Neural cell (in vitro differentiated cells): ENCODE data around the gene GIT2. TPM values are rescaled to one million over a fixed set of nuclear protein-coding genes. Genes with fewer than 3 reads are reported as not detected.

Experiments used
- H2AFZ ChIP-seq: fragments of 200-600, 300-800 bp; sonication (generic), shearing (Covaris generic); 2 replicates; pipeline ENCODE4 v1.6.0; 2014; ENCODE audit warnings: low read depth, mild to moderate bottlenecking, antibody characterized with exemption, low read length, moderate library complexity
- H3F3A ChIP-seq: fragments of 200-600 bp; shearing (Covaris generic); 2 replicates; pipeline ENCODE4 v1.6.1; 2016; ENCODE audit warnings: mild to moderate bottlenecking, moderate library complexity, mixed read lengths, antibody characterized with exemption, low read length; ENCODE audit not compliant: insufficient read depth, poor library complexity, severe bottlenecking
- H3K27ac ChIP-seq: fragments of 200-600, 300-800 bp; sonication (generic), shearing (Covaris generic); 2 replicates; pipeline ENCODE4 v1.5.1; 2014; ENCODE audit warnings: mild to moderate bottlenecking, low read length, moderate library complexity
- H3K27me3 ChIP-seq: fragments of 300-800, 200-600 bp; sonication (generic), shearing (Covaris generic); 2 replicates; pipeline ENCODE4 v1.6.0; 2014; ENCODE audit warnings: mild to moderate bottlenecking, low read depth, low read length, moderate library complexity; ENCODE audit not compliant: insufficient read depth
- H3K36me3 ChIP-seq: fragments of 300-800, 200-600 bp; sonication (generic), shearing (Covaris generic); 2 replicates; pipeline ENCODE4 v1.5.1; 2014; ENCODE audit warnings: mild to moderate bottlenecking, antibody characterized with exemption, low read length, moderate library complexity; ENCODE audit not compliant: insufficient read depth
- H3K4me2 ChIP-seq: fragments of 300-800, 200-600 bp; sonication (generic), shearing (Covaris generic); 2 replicates; pipeline ENCODE4 v1.6.0; 2014; ENCODE audit warnings: mild to moderate bottlenecking, low read length
- H3K4me3 ChIP-seq: fragments of 300-800, 200-600 bp; sonication (generic), shearing (Covaris generic); 2 replicates; pipeline ENCODE4 v1.5.1; 2014; ENCODE audit warnings: mild to moderate bottlenecking, low read length, moderate library complexity
- H3K79me2 ChIP-seq: fragments of 200-600 bp; shearing (Covaris generic); replicated peaks from 2 replicates; pipeline ENCODE4 v1.6.0; 2014; ENCODE audit warnings: mild to moderate bottlenecking, low read length, moderate library complexity; ENCODE audit not compliant: insufficient read depth
- H3K9ac ChIP-seq: fragments of 300-800, 200-600 bp; sonication (generic), shearing (Covaris generic); 2 replicates; pipeline ENCODE4 v1.6.1; 2016; ENCODE audit warnings: mild to moderate bottlenecking, low read length, mixed read lengths
- H3K9me2 ChIP-seq: fragments of 200-600 bp; shearing (Covaris generic); 2 replicates; pipeline ENCODE4 v1.6.1; 2016; ENCODE audit warnings: mild to moderate bottlenecking, low read length, mixed read lengths; ENCODE audit not compliant: insufficient read depth
- H3K9me3 ChIP-seq: fragments of 200-600, 300-800 bp; sonication (generic), shearing (Covaris generic); 2 replicates; pipeline ENCODE4 v1.6.1; 2016; ENCODE audit warnings: mild to moderate bottlenecking, mixed run types, low read length, moderate library complexity, mixed read lengths
- H4K20me1 ChIP-seq: fragments of 200-600 bp; shearing (Covaris generic); 2 replicates; pipeline ENCODE4 v1.6.1; 2016; ENCODE audit warnings: mild to moderate bottlenecking, mixed run types; ENCODE audit not compliant: insufficient read depth
- CTCF ChIP-seq: fragments of 450-650 bp; IDR thresholded peaks from 2 replicates; pipeline ENCODE4 v1.5.1; 2014; ENCODE audit warnings: antibody characterized with exemption, mild to moderate bottlenecking, moderate library complexity; ENCODE audit not compliant: poor library complexity, severe bottlenecking
- EP300 ChIP-seq: fragments of 450-650 bp; conservative IDR thresholded peaks from 2 replicates; pipeline ENCODE4 v1.6.1; 2014; ENCODE audit warnings: antibody characterized with exemption, mild to moderate bottlenecking, moderate library complexity; ENCODE audit not compliant: poor library complexity, severe bottlenecking
- EZH2 ChIP-seq: fragments of 200-600, 300-800 bp; shearing (Covaris generic), sonication (generic); IDR thresholded peaks from 2 replicates; pipeline ENCODE4 v1.6.1; 2014; ENCODE audit warnings: antibody characterized with exemption, low read length, borderline replicate concordance, mild to moderate bottlenecking; ENCODE audit not compliant: insufficient read depth, poor library complexity, severe bottlenecking
- MXI1 ChIP-seq: fragments of 450-650 bp; conservative IDR thresholded peaks from 2 replicates; pipeline ENCODE4 v1.6.1; 2014; ENCODE audit warnings: antibody characterized with exemption, mild to moderate bottlenecking; ENCODE audit not compliant: poor library complexity, severe bottlenecking
- POLR2AphosphoS5 ChIP-seq: IDR thresholded peaks from 2 replicates; pipeline ENCODE4 v1.6.1; 2012
- RAD21 ChIP-seq: fragments of 450-650 bp; conservative IDR thresholded peaks from 2 replicates; pipeline ENCODE4 v1.6.1; 2014; ENCODE audit warnings: antibody characterized with exemption, mild to moderate bottlenecking, moderate library complexity
- REST ChIP-seq: IDR thresholded peaks from 2 replicates; pipeline ENCODE4 v1.6.1; 2012; ENCODE audit warnings: borderline replicate concordance
- SMC3 ChIP-seq: fragments of 450-650 bp; conservative IDR thresholded peaks from 2 replicates; pipeline ENCODE4 v1.6.1; 2014; ENCODE audit warnings: antibody characterized with exemption, mild to moderate bottlenecking, moderate library complexity; ENCODE audit not compliant: poor library complexity
- TAF1 ChIP-seq: IDR thresholded peaks from 2 replicates; pipeline ENCODE4 v1.6.1; 2012; ENCODE audit warnings: low read depth
- polyA plus RNA-seq: library from polyadenylated mRNA; depleted of rRNA; stranded (reverse); fragments of >200 nt; gene quantifications from 2 replicates; pipeline ENCODE4 v1.2.3, GENCODE V29; 2014

GIT2 gene
- polyA plus RNA-seq, 1 donor from 2014 or later, result 14.2 TPM

GRCh38 chr12:109999983-110000505, 3.9 kb upstream of the GIT2 start:
- Histone ChIP-seq H3F3A (no peaks in the 10 kb centered on the region), H3K36me3 (no peaks in the 10 kb centered on the region), H3K9me2 (no peaks in the 10 kb centered on the region), H3K4me3 (peak overlapping the region; percentile 96), H4K20me1 (no peaks in the 10 kb centered on the region), H3K9ac (peak overlapping the region; percentile 69), H3K9me3 (no peaks in the 10 kb centered on the region), H2AFZ (peak overlapping the region; percentile 19), H3K27me3 (no peaks in the 10 kb centered on the region), H3K79me2 (peaks cover 16% of the 10 kb centered on the region), H3K27ac (no peak overlapping the region), H3K4me2 (peak overlapping the region; percentile 79)
- TF ChIP-seq EP300 (no peak), EZH2 (no peak)

GRCh38 chr12:109999649-109999971, 3.4 kb upstream of the GIT2 start:
- H3K9me3 ChIP-seq, result no peaks in the 10 kb centered on the region
- H3K27me3 ChIP-seq, result no peaks in the 10 kb centered on the region
- TF ChIP-seq REST, result no peak
- TF ChIP-seq EZH2, result no peak
- no peak for TF ChIP-seq CTCF
- no peak for TF ChIP-seq SMC3
- no peak for TF ChIP-seq POLR2AphosphoS5
- TF ChIP-seq RAD21, result no peak
- TF ChIP-seq MXI1, result no peak
- TF ChIP-seq EP300, result no peak
- TF ChIP-seq TAF1, result no peak
- peak overlapping the region; percentile 79 for H3K4me2 ChIP-seq
- H3K36me3 ChIP-seq, result no peaks in the 10 kb centered on the region
- H3K27ac ChIP-seq, result no peak overlapping the region
- H3F3A ChIP-seq, result no peaks in the 10 kb centered on the region
- H3K79me2 ChIP-seq, result peaks cover 21% of the 10 kb centered on the region
- no peaks in the 10 kb centered on the region for H4K20me1 ChIP-seq
- peak overlapping the region; percentile 19 for H2AFZ ChIP-seq
- H3K4me3 ChIP-seq, result peak overlapping the region; percentile 96
- no peaks in the 10 kb centered on the region for H3K9me2 ChIP-seq
- peak overlapping the region; percentile 69 for H3K9ac ChIP-seq
